Neural cell (in vitro differentiated cells): Measurements from ENCODE around the gene NAP1L1.

ENCODE experiments used
- CTCF ChIP-seq: fragments of 450-650 bp; IDR thresholded peaks from 2 replicates; pipeline ENCODE4 v1.5.1; 2014; ENCODE audit warnings: antibody characterized with exemption, mild to moderate bottlenecking, moderate library complexity; ENCODE audit not compliant: poor library complexity, severe bottlenecking
- TAF1 ChIP-seq: IDR thresholded peaks from 2 replicates; pipeline ENCODE4 v1.6.1; 2012; ENCODE audit warnings: low read depth

DNA sequence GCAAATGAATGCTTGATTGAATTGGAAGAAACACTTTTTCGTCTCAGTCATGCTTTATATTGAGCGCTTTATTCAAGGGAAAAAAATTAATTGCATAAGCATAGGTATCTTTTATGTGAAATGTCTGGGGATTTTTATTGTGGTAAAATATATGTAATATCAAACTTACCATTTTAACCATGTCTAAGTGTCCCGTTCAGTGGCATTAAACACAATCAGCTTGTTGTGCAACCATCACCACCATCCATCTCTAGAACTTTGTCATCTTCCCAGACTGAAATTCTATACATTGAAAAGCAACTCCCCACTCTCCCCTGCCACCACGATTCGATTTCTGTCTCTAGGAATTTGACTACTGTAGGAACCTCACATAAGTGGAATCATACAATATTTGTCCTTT is 92.7 kb downstream of the NAP1L1 start:
- no peak for TF ChIP-seq CTCF
- TF ChIP-seq TAF1 = no peak
